ENCODE data around the gene RAD51B. TPM values are rescaled to one million over a fixed set of nuclear protein-coding genes. Genes with fewer than 3 reads are reported as not detected.

The RAD51B gene
- total RNA-seq, 1 experiment from 2014 or later = 10.8 TPM

DNA sequence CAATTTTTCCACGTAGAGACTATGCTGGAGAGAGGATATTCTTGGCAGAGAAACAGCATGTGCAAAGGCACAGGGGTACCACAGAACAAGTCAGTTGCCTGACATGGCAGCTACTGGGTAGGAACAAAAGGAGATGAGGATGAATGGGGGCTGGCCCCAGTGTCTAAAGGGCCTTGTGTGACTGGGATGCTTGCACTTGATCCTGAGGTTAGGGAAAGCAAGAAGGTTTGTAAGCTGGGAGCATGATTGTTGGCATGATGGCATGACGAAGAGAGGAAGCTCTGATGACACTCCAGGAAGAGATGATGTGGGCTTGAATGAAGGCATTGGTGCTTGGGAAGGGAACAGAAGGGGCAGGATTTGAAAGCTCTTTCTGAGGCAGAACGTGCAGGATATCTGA, 834.2 kb downstream of the RAD51B start:
- Histone ChIP-seq H4K20me1 (ENCODE audit: low read length) (no peaks in the 10 kb centered on the region), H3F3A (ENCODE audit: low read length, unreplicated experiment) (no peaks in the 10 kb centered on the region), H3K4me1 (ENCODE audit: insufficient read depth, low read length) (no peaks in the 10 kb centered on the region), H3K4me3 (ENCODE audit: low read length) (no peak overlapping the region), H3K9me3 (ENCODE audit: low read length) (no peaks in the 10 kb centered on the region), H2AFZ (ENCODE audit: low read length) (no peak overlapping the region), H3K27me3 (ENCODE audit: low read length) (no peaks in the 10 kb centered on the region), H3K79me2 (ENCODE audit: low read length) (no peaks in the 10 kb centered on the region), H3K9ac (ENCODE audit: low read length) (no peak overlapping the region), H3K27ac (ENCODE audit: low read length) (no peak overlapping the region), H3K4me2 (ENCODE audit: low read length) (no peak overlapping the region), H3K36me3 (ENCODE audit: low read depth, low read length) (no peaks in the 10 kb centered on the region), H3K9me2 (replicated peaks; ENCODE audit: low read length) (no peaks in the 10 kb centered on the region)
- intact Hi-C loops (cut with micrococcal nuclease) = no loop called here
- TF ChIP-seq CTCF (conservative IDR thresholded peaks at IDR 0.05; ENCODE audit: low read depth, low read length) = no peak
- TF ChIP-seq EZH2phosphoT487 (IDR thresholded peaks at IDR 0.05; ENCODE audit: borderline replicate concordance, low read length) = no peak
- no peak for TF ChIP-seq EZH2 (IDR thresholded peaks at IDR 0.05; ENCODE audit: low read length, unreplicated experiment)
- CTCF ChIA-PET = no interaction called here
- POLR2A ChIA-PET (ENCODE audit: unreplicated experiment) = no interaction called here
- no peak for DNase-seq
- no peak for ATAC-seq
- no TSS peak for BruUV-seq (replicated peaks)

GRCh38 chr14:68654471-68654941, 834.9 kb downstream of the RAD51B start:
- Histone ChIP-seq H3K27me3 (ENCODE audit: low read length) (no peaks in the 10 kb centered on the region), H3F3A (ENCODE audit: low read length, unreplicated experiment) (no peaks in the 10 kb centered on the region), H3K27ac (ENCODE audit: low read length) (no peak overlapping the region), H4K20me1 (ENCODE audit: low read length) (no peaks in the 10 kb centered on the region), H3K4me3 (ENCODE audit: low read length) (no peak overlapping the region), H3K9ac (ENCODE audit: low read length) (no peak overlapping the region), H3K9me3 (ENCODE audit: low read length) (no peaks in the 10 kb centered on the region), H3K4me1 (ENCODE audit: insufficient read depth, low read length) (no peaks in the 10 kb centered on the region), H2AFZ (ENCODE audit: low read length) (no peak overlapping the region), H3K36me3 (ENCODE audit: low read depth, low read length) (no peaks in the 10 kb centered on the region), H3K4me2 (ENCODE audit: low read length) (no peak overlapping the region), H3K79me2 (ENCODE audit: low read length) (no peaks in the 10 kb centered on the region), H3K9me2 (replicated peaks; ENCODE audit: low read length) (no peaks in the 10 kb centered on the region)
- intact Hi-C loops (cut with micrococcal nuclease) = no loop called here
- BruUV-seq (replicated peaks) = no TSS peak
- ChIA-PET CTCF (no interaction called here), POLR2A (ENCODE audit: unreplicated experiment) (interaction anchor here (0.6 kb wide), 1 partner anchor 957 kb away, joined by 5 read pairs; the partner anchor contains the start of gene SUSD6)
- no peak for DNase-seq
- no peak for TF ChIP-seq CTCF (conservative IDR thresholded peaks at IDR 0.05; ENCODE audit: low read depth, low read length)
- TF ChIP-seq EZH2phosphoT487 (IDR thresholded peaks at IDR 0.05; ENCODE audit: borderline replicate concordance, low read length) = no peak
- no peak for TF ChIP-seq EZH2 (IDR thresholded peaks at IDR 0.05; ENCODE audit: low read length, unreplicated experiment)
- ATAC-seq = no peak

DNA sequence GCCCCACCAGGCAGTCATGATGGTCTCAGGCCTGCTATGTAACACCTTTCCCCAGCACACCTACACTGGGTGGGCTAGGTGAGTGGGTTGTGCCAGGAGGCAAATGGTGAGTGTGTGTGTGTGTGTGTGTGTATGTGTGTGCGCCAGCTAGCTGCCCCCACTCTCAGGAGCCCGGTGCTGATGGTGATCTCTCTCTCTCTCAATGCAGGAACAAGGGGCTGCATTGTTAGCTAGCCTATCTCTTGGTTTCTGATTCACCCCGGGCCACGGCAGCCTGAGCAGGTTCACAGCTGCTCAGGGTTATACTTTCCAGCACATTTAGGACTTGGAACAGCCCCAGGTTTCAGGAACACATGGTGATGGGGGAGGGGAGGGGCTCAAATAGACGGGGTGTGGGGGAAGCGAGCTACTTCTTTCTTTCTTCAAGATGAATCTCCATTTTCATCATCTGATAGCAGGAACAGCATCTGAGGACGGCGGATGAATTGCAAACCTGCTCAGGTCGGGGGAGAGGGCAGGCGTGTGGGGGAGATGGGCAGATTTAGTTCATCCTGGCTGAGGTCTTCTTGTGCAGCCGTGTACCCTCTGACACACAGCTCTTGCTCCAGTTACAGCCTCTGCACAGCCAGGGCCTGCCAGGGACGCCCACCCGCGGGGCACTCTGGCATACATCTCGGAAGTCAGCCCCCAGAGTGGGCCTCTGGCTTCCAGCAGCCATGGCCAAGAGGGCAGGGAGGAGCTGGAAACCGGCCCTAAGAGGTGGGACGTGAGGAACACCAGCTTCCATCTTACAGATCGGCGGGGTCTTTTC, 835.6 kb downstream of the RAD51B start:
- Histone ChIP-seq H2AFZ (ENCODE audit: low read length) (no peak overlapping the region), H3K9ac (ENCODE audit: low read length) (no peak overlapping the region), H3K27ac (ENCODE audit: low read length) (no peak overlapping the region), H3K4me2 (ENCODE audit: low read length) (no peak overlapping the region), H3K9me2 (replicated peaks; ENCODE audit: low read length) (no peaks in the 10 kb centered on the region), H3K27me3 (ENCODE audit: low read length) (no peaks in the 10 kb centered on the region), H3F3A (ENCODE audit: low read length, unreplicated experiment) (no peaks in the 10 kb centered on the region), H3K9me3 (ENCODE audit: low read length) (no peaks in the 10 kb centered on the region), H3K79me2 (ENCODE audit: low read length) (no peaks in the 10 kb centered on the region), H4K20me1 (ENCODE audit: low read length) (no peaks in the 10 kb centered on the region), H3K36me3 (ENCODE audit: low read depth, low read length) (no peaks in the 10 kb centered on the region), H3K4me1 (ENCODE audit: insufficient read depth, low read length) (no peaks in the 10 kb centered on the region), H3K4me3 (ENCODE audit: low read length) (no peak overlapping the region)
- TF ChIP-seq EZH2 (IDR thresholded peaks at IDR 0.05; ENCODE audit: low read length, unreplicated experiment) (no peak), EZH2phosphoT487 (IDR thresholded peaks at IDR 0.05; ENCODE audit: borderline replicate concordance, low read length) (no peak), CTCF (conservative IDR thresholded peaks at IDR 0.05; ENCODE audit: low read depth, low read length) (no peak)
- POLR2A ChIA-PET (ENCODE audit: unreplicated experiment) = no interaction called here
- CTCF ChIA-PET = interaction anchor here (1.0 kb wide), 1 partner anchor 108 kb away, joined by 3 read pairs; no protein-coding TSS in a partner anchor
- ATAC-seq (no peak), DNase-seq (no peak)
- no TSS peak for BruUV-seq (replicated peaks)
- intact Hi-C loops (cut with micrococcal nuclease) = loop anchor here (5.0 kb wide), 1 partner anchor 408 kb away; no protein-coding TSS in a partner anchor

All from PC-3 (cell line).